ENCODE data around the gene PTPRK.

GRCh38 chr6:127937747-127938146, 582.7 kb downstream of the PTPRK start:
- TF ChIP-seq CTCF (conservative IDR thresholded peaks at IDR 0.05; ENCODE audit: low read length) (no peak), EZH2phosphoT487 (IDR thresholded peaks at IDR 0.05; ENCODE audit: borderline replicate concordance, low read depth, low read length) (no peak)
